Keratinocyte (primary cell): ENCODE results near the gene STPG4. TPM values are rescaled to one million over a fixed set of nuclear protein-coding genes. Genes with fewer than 3 reads are reported as not detected.

Experiments
- DNase-seq: peaks from one replicate; pipeline ENCODE4 v3.0.0-alpha.2; 2011; ENCODE audit warnings: low read depth, missing footprints, low spot score
- FAIRE-seq: peaks from 2 replicates; lab custom pipeline; 2011; peaks lifted over from hg19 to GRCh38; lab: Jason Lieb, UNC
- H2AFZ ChIP-seq: 2 replicates; pipeline ENCODE4 v1.6.0; 2012; ENCODE audit warnings: low read length, control low read depth, inconsistent platforms; ENCODE audit not compliant: control insufficient read depth
- H3K27ac ChIP-seq: 2 replicates; pipeline ENCODE4 v1.5.1; 2011; ENCODE audit warnings: low read length; ENCODE audit not compliant: control insufficient read depth, insufficient read depth
- H3K27me3 ChIP-seq: 3 replicates; pipeline ENCODE4 v1.6.0; 2011; ENCODE audit warnings: low read length; ENCODE audit not compliant: control insufficient read depth, insufficient read depth; ENCODE audit errors: extremely low read depth
- H3K36me3 ChIP-seq, 2 experiments: 2 replicates in 1 of 2; 3 replicates in 1 of 2; pipeline ENCODE4 v1.5.1; 2011; ENCODE audit warnings: low read length in 2 of 2, mild to moderate bottlenecking in 1 of 2; ENCODE audit not compliant: control insufficient read depth in 2 of 2, insufficient read depth in 2 of 2; ENCODE audit errors: extremely low read depth in 1 of 2
- H3K4me1 ChIP-seq: 3 replicates; pipeline ENCODE4 v1.5.1; 2011; ENCODE audit warnings: low read length; ENCODE audit not compliant: control insufficient read depth, insufficient read depth; ENCODE audit errors: extremely low read depth
- H3K4me2 ChIP-seq: 3 replicates; pipeline ENCODE4 v1.6.0; 2011; ENCODE audit warnings: low read depth, low read length; ENCODE audit not compliant: control insufficient read depth, insufficient read depth; ENCODE audit errors: extremely low read depth
- H3K4me3 ChIP-seq, 3 experiments: fragments of 200-600 bp in 1 of 3; sonication (generic) in 1 of 3; 2 replicates in 2 of 3; 3 replicates in 1 of 3; pipeline ENCODE4 v1.5.1; 2011 to 2016; ENCODE audit warnings: low read length in 3 of 3, mild to moderate bottlenecking in 3 of 3, control low read depth in 2 of 3, inconsistent platforms in 1 of 3, low read depth in 1 of 3, mixed read lengths in 1 of 3, mixed run types in 1 of 3, moderate library complexity in 1 of 3; ENCODE audit not compliant: control insufficient read depth in 2 of 3, insufficient read depth in 2 of 3; ENCODE audit errors: extremely low read depth in 1 of 3
- H3K79me2 ChIP-seq: 2 replicates; pipeline ENCODE4 v1.6.0; 2012; ENCODE audit warnings: low read length; ENCODE audit not compliant: control insufficient read depth, insufficient read depth
- H3K9ac ChIP-seq: 3 replicates; pipeline ENCODE4 v1.6.0; 2011; ENCODE audit warnings: low read length; ENCODE audit not compliant: control insufficient read depth, insufficient read depth; ENCODE audit errors: extremely low read depth
- H3K9me1 ChIP-seq: 3 replicates; pipeline ENCODE4 v1.6.0; 2011; ENCODE audit warnings: low read length; ENCODE audit not compliant: control insufficient read depth, insufficient read depth; ENCODE audit errors: extremely low read depth
- H3K9me3 ChIP-seq: 2 replicates; pipeline ENCODE4 v1.5.1; 2012; ENCODE audit warnings: low read depth, low read length; ENCODE audit not compliant: control insufficient read depth
- H4K20me1 ChIP-seq: 3 replicates; pipeline ENCODE4 v1.6.0; 2011; ENCODE audit warnings: low read length; ENCODE audit not compliant: control insufficient read depth, insufficient read depth; ENCODE audit errors: extremely low read depth
- CTCF ChIP-seq, 3 experiments: IDR thresholded peaks in 1 of 3; conservative IDR thresholded peaks in 1 of 3; optimal IDR thresholded peaks in 1 of 3; 2 replicates in 2 of 3; 3 replicates in 1 of 3; pipeline versions ENCODE3 to v1.5.1; 2011; ENCODE audit warnings: low read length in 3 of 3, mild to moderate bottlenecking in 3 of 3, moderate library complexity in 2 of 3, control low read depth in 1 of 3, inconsistent platforms in 1 of 3; ENCODE audit not compliant: insufficient read depth in 2 of 3; ENCODE audit errors: extremely low read depth in 1 of 3
- EZH2 ChIP-seq: IDR thresholded peaks from one replicate; pipeline ENCODE4 v1.6.1; 2012; ENCODE audit warnings: inconsistent platforms, mild to moderate bottlenecking, low read length, moderate library complexity
- dilution Hi-C: fragments of 300-500 bp; cut with MboI; formaldehyde crosslinking; loops from one replicate; pipeline ENCODE4 v1.7.0; 2020; ENCODE audit warnings: low sequenced_read_pairs; ENCODE audit not compliant: extremely low pct_ligation_motif_present
- polyA plus RNA-seq, 5 experiments: library from polyadenylated mRNA; depleted of rRNA in 3 of 5; stranded (reverse) in 3 of 5; stranded (forward) in 1 of 5; unstranded in 1 of 5; fragments of >200 nt; gene quantifications; 1 replicate in 1 of 5; 2 replicates in 3 of 5; 3 replicates in 1 of 5; pipeline versions ENCODE4 v1.2.1 to v1.2.3, GENCODE V29; 2011 to 2012; ENCODE audit warnings: missing spikeins in 2 of 5, low read depth in 1 of 5, low replicate concordance in 1 of 5

STPG4 gene
- polyA plus RNA-seq, 1 donor (not counting 4 experiments of a cell fraction or from before 2014, with no cell fraction given) = 0.26 TPM

GRCh38 chr2:47190188-47190881, 35.2 kb upstream of the STPG4 start:
- peaks cover 38% of the 10 kb centered on the region for H3K4me1 ChIP-seq

GRCh38 chr2:47189635-47190034, 34.5 kb upstream of the STPG4 start:
- Histone ChIP-seq H3K27ac (no peak overlapping the region), H3K9ac (no peak overlapping the region), H2AFZ (no peak overlapping the region), H4K20me1 (no peaks in the 10 kb centered on the region), H3K9me1 (no peaks in the 10 kb centered on the region), H3K79me2 (no peaks in the 10 kb centered on the region), H3K4me2 (no peak overlapping the region), H3K9me3 (no peaks in the 10 kb centered on the region), H3K36me3 (no peaks in the 10 kb centered on the region), H3K4me1 (peaks cover 33% of the 10 kb centered on the region), H3K4me3 (no peak overlapping the region), H3K27me3 (no peaks in the 10 kb centered on the region)
- no peak for FAIRE-seq
- dilution Hi-C loops = no loop called here
- DNase-seq = no peak
- TF ChIP-seq EZH2 = no peak
- no peak for TF ChIP-seq CTCF (optimal IDR thresholded peaks at IDR 0.05 in 1 of 3, IDR thresholded peaks at IDR 0.05 in 1 of 3, conservative IDR thresholded peaks at IDR 0.05 in 1 of 3; ENCODE audit: extremely low read depth in 1 of 3, insufficient read depth in 2 of 3, low read length in 3 of 3)

More at GRCh38 chr2:47190188-47190881, 35.2 kb upstream of the STPG4 start:
- Histone ChIP-seq H3K27me3 (no peaks in the 10 kb centered on the region), H3K9me3 (no peaks in the 10 kb centered on the region), H2AFZ (no peak overlapping the region), H3K27ac (no peak overlapping the region), H3K9me1 (no peaks in the 10 kb centered on the region), H4K20me1 (no peaks in the 10 kb centered on the region), H3K9ac (no peak overlapping the region), H3K4me3 (no peak overlapping the region), H3K4me2 (no peak overlapping the region), H3K79me2 (no peaks in the 10 kb centered on the region), H3K36me3 (no peaks in the 10 kb centered on the region)
- DNase-seq = no peak
- FAIRE-seq = no peak
- dilution Hi-C loops = no loop called here
- no peak for TF ChIP-seq EZH2
- TF ChIP-seq CTCF (optimal IDR thresholded peaks at IDR 0.05 in 1 of 3, IDR thresholded peaks at IDR 0.05 in 1 of 3, conservative IDR thresholded peaks at IDR 0.05 in 1 of 3; ENCODE audit: extremely low read depth in 1 of 3, insufficient read depth in 2 of 3, low read length in 3 of 3) = no peak
